ENCODE results near the gene PANK1.

Gene PANK1

GRCh38 chr10:89659143-89660131 is 14.4 kb upstream of the PANK1 start:
- no peak overlapping the region for H3K4me3 ChIP-seq (ENCODE audit: low read depth, low read length, poor library complexity, severe bottlenecking)
- no peak overlapping the region for H3K9ac ChIP-seq (ENCODE audit: low read length)
- no peaks in the 10 kb centered on the region for H3K9me2 ChIP-seq (ENCODE audit: low read depth, low read length)
- H3K79me2 ChIP-seq (ENCODE audit: insufficient read depth, low read length): no peaks in the 10 kb centered on the region
- H2AFZ ChIP-seq (ENCODE audit: low read length): no peak overlapping the region
- no peaks in the 10 kb centered on the region for H3K9me3 ChIP-seq (ENCODE audit: low read length)
- no peaks in the 10 kb centered on the region for H4K20me1 ChIP-seq (ENCODE audit: insufficient read depth, low read length)
- no peaks in the 10 kb centered on the region; the same call in 1 of the 2 replicates for H3K36me3 ChIP-seq (ENCODE audit: insufficient read depth, low read length)
- no peaks in the 10 kb centered on the region for H3F3A ChIP-seq (ENCODE audit: insufficient read depth, low read length)
- TF ChIP-seq EZH2 (IDR thresholded peaks at IDR 0.05; ENCODE audit: borderline replicate concordance, low read length) (no peak), CTCF (IDR thresholded peaks at IDR 0.05; ENCODE audit: low read length) (no peak)
- no peak overlapping the region for H3K4me2 ChIP-seq (ENCODE audit: low read length)
- no peaks in the 10 kb centered on the region for H3K27me3 ChIP-seq (ENCODE audit: insufficient read depth, low read length)
- H3K27ac ChIP-seq (ENCODE audit: low read depth, low read length, poor library complexity, severe bottlenecking): no peak overlapping the region
- H3K4me1 ChIP-seq (ENCODE audit: insufficient read depth, low read length, severe bottlenecking): no peaks in the 10 kb centered on the region

DNA sequence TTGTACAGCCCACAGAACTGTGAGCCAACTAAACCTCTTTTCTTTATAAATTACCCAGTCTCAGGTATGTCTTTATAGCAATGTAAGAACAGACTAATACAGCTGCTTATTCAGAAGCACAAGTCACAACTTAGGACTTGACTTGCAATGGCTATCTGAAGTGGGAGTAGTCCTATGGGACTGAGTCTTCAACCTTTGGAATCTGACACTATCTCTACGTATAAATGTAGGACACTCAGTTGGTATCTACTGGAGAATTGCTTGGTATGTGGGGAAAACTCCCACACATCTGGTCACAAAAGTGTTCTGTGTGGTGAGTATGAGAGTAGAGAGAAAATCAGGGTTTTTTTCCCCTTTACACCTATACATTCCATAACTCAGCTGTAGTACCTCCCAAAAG is 12.3 kb upstream of the PANK1 start:
- Histone ChIP-seq H3K27ac (ENCODE audit: low read depth, low read length, poor library complexity, severe bottlenecking) (no peak overlapping the region), H3K36me3 (ENCODE audit: insufficient read depth, low read length) (no peaks in the 10 kb centered on the region; the same call in 1 of the 2 replicates), H3K4me1 (ENCODE audit: insufficient read depth, low read length, severe bottlenecking) (peaks cover 8% of the 10 kb centered on the region), H2AFZ (ENCODE audit: low read length) (no peak overlapping the region), H3K9me2 (ENCODE audit: low read depth, low read length) (no peaks in the 10 kb centered on the region), H3K27me3 (ENCODE audit: insufficient read depth, low read length) (no peaks in the 10 kb centered on the region), H3F3A (ENCODE audit: insufficient read depth, low read length) (no peaks in the 10 kb centered on the region), H4K20me1 (ENCODE audit: insufficient read depth, low read length) (no peaks in the 10 kb centered on the region), H3K79me2 (ENCODE audit: insufficient read depth, low read length) (no peaks in the 10 kb centered on the region), H3K9me3 (ENCODE audit: low read length) (no peaks in the 10 kb centered on the region), H3K4me2 (ENCODE audit: low read length) (no peak overlapping the region), H3K9ac (ENCODE audit: low read length) (no peak overlapping the region), H3K4me3 (ENCODE audit: low read depth, low read length, poor library complexity, severe bottlenecking) (no peak overlapping the region)
- no peak for TF ChIP-seq EZH2 (IDR thresholded peaks at IDR 0.05; ENCODE audit: borderline replicate concordance, low read length)

- TF ChIP-seq EZH2 (IDR thresholded peaks at IDR 0.05; ENCODE audit: borderline replicate concordance, low read length) (no peak), CTCF (IDR thresholded peaks at IDR 0.05; ENCODE audit: low read length) (no peak)
- H3K36me3 ChIP-seq (ENCODE audit: insufficient read depth, low read length): no peaks in the 10 kb centered on the region; the same call in 1 of the 2 replicates
- H3K9me3 ChIP-seq (ENCODE audit: low read length): no peaks in the 10 kb centered on the region
- no peaks in the 10 kb centered on the region for H3K79me2 ChIP-seq (ENCODE audit: insufficient read depth, low read length)
- H3K4me2 ChIP-seq (ENCODE audit: low read length): no peak overlapping the region
- H3K27me3 ChIP-seq (ENCODE audit: insufficient read depth, low read length): no peaks in the 10 kb centered on the region
- H4K20me1 ChIP-seq (ENCODE audit: insufficient read depth, low read length): no peaks in the 10 kb centered on the region
- H3K9ac ChIP-seq (ENCODE audit: low read length): no peak overlapping the region
- no peak overlapping the region for H3K27ac ChIP-seq (ENCODE audit: low read depth, low read length, poor library complexity, severe bottlenecking)
- H3K4me3 ChIP-seq (ENCODE audit: low read depth, low read length, poor library complexity, severe bottlenecking): no peak overlapping the region
- peaks cover 16% of the 10 kb centered on the region for H3K4me1 ChIP-seq (ENCODE audit: insufficient read depth, low read length, severe bottlenecking)
- no peaks in the 10 kb centered on the region for H3F3A ChIP-seq (ENCODE audit: insufficient read depth, low read length)
- H3K9me2 ChIP-seq (ENCODE audit: low read depth, low read length): no peaks in the 10 kb centered on the region
- H2AFZ ChIP-seq (ENCODE audit: low read length): no peak overlapping the region
These were observed 10.7 kb upstream of the PANK1 start for GRCh38 chr10:89655722-89656121.

Measured in OCI-LY1 (cell line).